ENCODE data around the gene RGPD3.
"Not testable (repeated sequence)": the region's sequence is repeated elsewhere in the genome, so short reads cannot be mapped to it uniquely, and the experiment has no call there.

DNA sequence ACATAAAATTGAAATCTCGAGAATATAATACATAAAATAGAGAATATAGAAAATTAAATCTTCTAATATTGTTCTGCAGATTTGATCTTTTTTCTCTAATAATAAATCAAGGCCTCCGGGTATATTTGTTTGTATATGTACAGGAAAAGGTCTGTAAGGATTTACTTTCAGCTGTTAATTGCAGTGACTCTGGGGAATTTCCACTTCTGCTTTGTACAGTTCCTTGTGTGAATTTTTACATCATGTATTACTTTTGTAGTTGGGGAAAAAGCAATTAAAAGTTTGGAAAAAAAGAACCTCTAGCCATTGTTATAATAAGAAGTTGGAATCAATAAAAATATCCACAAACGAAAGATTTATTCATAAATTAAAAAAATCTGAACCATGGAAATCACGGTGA lies 42.6 kb upstream of the RGPD3 start:
- TF ChIP-seq POLR2AphosphoS5 (IDR thresholded peaks at IDR 0.05): not testable (repeated sequence)
- TF ChIP-seq, protein P1, sequence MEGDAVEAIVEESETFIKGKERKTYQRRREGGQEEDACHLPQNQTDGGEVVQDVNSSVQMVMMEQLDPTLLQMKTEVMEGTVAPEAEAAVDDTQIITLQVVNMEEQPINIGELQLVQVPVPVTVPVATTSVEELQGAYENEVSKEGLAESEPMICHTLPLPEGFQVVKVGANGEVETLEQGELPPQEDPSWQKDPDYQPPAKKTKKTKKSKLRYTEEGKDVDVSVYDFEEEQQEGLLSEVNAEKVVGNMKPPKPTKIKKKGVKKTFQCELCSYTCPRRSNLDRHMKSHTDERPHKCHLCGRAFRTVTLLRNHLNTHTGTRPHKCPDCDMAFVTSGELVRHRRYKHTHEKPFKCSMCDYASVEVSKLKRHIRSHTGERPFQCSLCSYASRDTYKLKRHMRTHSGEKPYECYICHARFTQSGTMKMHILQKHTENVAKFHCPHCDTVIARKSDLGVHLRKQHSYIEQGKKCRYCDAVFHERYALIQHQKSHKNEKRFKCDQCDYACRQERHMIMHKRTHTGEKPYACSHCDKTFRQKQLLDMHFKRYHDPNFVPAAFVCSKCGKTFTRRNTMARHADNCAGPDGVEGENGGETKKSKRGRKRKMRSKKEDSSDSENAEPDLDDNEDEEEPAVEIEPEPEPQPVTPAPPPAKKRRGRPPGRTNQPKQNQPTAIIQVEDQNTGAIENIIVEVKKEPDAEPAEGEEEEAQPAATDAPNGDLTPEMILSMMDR (IDR thresholded peaks at IDR 0.05): not testable (repeated sequence)

All from prostate gland (tissue), 2 donors.